D721Med (cell line): ENCODE measurements around the gene HDAC4.

ENCODE experiments used
- DNase-seq: peaks from one replicate; pipeline ENCODE4 v3.0.0; 2011; ENCODE audit warnings: low spot score; ENCODE audit not compliant: insufficient read length
- FAIRE-seq: peaks from 2 replicates; lab custom pipeline; 2011; peaks lifted over from hg19 to GRCh38; lab: Jason Lieb, UNC
- TF ChIP-seq, protein P1 (sequence below): IDR thresholded peaks from 2 replicates; pipeline ENCODE4 v1.5.1; 2012; ENCODE audit warnings: mild to moderate bottlenecking, control low read depth; ENCODE audit not compliant: insufficient read depth; ENCODE audit errors: missing control alignments

The HDAC4 gene

DNA sequence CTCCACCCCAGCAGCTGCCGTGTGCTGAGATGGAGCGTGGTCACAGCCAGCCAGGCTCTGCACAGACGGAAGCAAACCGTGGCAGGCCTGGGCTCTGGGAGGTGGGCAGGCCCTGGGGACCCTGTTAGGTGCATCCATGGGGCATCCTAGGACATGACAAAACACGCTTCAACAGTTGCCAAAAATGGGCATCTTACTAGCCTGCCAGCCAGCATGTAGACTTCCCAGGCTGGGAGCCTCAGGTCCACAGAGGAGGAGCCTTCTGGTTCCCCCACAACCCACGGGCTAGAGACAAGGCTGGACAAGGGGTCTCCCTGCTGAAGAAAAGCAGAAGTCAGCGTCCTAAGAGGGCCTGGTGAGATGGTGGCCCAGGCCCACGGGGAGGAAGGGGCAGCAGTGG is 139.5 kb downstream of the HDAC4 start:
- DNase-seq (no peak), FAIRE-seq (no peak)
- TF ChIP-seq, protein P1, sequence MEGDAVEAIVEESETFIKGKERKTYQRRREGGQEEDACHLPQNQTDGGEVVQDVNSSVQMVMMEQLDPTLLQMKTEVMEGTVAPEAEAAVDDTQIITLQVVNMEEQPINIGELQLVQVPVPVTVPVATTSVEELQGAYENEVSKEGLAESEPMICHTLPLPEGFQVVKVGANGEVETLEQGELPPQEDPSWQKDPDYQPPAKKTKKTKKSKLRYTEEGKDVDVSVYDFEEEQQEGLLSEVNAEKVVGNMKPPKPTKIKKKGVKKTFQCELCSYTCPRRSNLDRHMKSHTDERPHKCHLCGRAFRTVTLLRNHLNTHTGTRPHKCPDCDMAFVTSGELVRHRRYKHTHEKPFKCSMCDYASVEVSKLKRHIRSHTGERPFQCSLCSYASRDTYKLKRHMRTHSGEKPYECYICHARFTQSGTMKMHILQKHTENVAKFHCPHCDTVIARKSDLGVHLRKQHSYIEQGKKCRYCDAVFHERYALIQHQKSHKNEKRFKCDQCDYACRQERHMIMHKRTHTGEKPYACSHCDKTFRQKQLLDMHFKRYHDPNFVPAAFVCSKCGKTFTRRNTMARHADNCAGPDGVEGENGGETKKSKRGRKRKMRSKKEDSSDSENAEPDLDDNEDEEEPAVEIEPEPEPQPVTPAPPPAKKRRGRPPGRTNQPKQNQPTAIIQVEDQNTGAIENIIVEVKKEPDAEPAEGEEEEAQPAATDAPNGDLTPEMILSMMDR, result no peak

DNA sequence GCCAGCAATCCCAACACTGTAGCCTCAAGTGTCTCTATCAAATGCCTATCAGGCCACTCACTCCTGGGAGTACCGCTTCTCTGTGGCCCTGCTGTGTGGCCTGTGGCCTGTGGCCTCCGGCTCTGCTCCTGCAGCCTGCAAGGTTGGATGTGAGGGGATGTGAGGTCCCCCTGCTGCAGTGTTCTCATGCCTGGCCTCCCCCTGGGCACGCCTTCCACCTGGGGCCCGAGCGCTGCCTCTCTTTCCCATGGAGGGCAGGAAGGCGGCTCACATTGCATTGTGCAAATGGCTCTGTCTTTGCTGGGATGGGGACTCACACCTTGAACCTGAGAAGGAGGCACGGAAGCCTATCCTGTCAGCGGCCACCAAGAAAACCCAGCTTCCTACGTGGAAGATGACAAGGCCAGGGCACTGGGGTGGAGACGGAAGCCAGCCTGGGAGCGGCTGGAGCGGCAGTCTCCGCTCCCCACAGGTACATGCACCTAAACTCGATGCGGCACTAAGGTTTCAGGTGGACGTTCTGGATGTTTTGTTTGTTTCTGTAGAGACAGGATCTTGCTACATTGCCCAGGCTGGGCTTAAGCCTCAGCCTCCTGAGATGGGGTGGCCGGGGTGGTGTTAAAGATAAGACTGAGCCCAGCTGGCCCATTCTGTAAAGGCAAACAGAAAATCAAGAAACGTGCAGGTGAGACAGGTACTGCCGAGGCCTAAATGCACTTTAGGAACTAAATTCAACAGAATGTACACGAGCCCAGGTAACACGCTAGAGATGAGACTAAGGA is 140.1 kb downstream of the HDAC4 start:
- TF ChIP-seq, protein P1, result no peak
- no peak for DNase-seq
- no peak for FAIRE-seq

DNA sequence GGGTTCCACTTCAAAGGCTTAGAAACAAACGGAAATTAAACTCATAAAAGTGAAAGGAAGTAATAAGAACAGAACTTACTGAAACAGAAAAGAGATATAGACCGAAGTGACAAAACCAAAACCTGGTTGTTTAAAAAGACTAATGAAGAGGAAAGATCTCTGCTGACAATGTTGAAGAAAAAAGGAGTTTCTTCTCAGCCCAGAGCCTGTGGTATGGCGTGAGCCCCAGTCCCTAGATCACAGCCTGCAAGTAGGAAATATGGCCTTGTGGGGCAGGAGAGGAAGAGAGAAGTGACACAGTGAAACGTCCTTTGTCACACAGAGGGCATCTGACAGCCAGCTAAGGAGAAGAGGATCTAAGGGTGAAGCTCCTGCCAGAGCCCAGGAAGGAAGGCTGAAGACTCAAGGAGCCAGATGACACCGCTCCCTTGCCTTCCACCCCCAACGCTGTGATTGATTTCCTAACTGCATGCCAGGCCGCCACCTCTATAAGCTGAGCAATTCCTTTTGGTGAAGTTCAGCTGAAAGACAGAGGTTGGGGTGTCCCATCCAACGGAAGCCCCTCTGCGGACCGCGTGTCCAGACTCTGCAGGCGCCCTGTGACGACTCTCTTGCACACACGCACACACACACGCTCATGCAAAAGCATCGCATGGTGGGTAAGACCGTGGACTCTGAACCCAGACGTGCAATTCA is 141.1 kb downstream of the HDAC4 start:
- TF ChIP-seq, protein P1, result no peak

DNA sequence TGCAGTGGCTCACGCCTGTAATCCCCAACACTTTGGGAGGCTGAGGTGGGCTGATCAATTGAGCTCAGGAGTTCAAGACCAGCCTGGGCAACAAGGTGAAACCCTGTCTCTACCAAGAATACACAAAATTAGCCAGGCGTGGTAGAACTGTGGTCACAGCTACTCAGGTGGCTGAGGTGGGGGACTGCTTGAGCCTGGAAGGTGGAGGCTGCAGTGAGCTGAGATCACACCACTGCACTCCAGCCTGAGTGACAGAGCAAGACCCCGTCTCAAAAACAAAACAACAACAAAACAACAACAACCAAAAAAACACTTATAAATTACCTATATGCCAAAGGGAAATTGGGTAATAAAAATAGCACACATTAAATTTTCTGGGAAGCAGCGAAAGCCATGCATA is 141.6 kb downstream of the HDAC4 start:
- no peak for FAIRE-seq
- TF ChIP-seq, protein P1, result no peak

More for the DNA sequence above, 141.1 kb downstream of the HDAC4 start:
- no peak for DNase-seq
- FAIRE-seq, result no peak

DNA sequence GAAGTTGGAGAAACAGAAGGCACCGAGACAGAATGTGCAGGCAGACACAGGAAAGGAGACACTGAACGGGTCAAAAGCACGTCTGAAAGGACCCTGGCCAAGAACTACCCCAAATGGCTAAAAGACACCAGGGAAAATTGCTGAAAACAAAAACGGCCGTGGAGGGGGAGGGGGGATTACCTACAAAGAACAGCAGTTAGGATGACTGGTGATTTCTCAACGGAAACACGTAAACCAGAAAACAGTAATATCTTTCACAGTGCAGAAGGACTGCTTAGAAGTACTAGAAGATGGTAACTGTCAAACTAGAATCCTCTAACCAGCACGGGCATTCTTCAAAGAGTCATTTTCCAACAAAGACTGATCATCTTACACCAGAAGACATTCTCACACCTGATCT is 142.6 kb downstream of the HDAC4 start:
- FAIRE-seq, result no peak
- no peak for DNase-seq
- TF ChIP-seq, protein P1, result no peak

More for the DNA sequence above, 141.6 kb downstream of the HDAC4 start:
- no peak for DNase-seq

DNA sequence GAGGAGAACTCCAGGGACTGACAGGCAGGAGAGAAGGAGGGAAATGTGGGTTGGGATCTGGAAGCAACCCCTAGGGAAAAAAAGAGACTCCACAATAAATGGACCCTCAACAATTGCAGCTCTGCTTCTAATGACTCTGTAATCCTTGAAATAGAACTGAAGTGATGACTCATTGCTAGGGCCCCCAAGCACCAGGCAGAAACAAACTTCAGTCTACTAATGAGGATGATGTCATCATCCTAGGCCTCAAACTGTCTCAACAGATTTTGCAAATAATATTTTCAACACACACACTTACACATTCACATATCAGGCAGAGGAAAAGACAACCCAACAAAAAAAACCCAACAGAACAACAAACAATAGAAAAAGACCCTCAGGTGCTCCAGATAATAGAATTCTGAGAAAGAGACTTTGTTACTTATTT is 143.3 kb downstream of the HDAC4 start:
- FAIRE-seq (no peak), DNase-seq (no peak)
- TF ChIP-seq, protein P1, result no peak

DNA sequence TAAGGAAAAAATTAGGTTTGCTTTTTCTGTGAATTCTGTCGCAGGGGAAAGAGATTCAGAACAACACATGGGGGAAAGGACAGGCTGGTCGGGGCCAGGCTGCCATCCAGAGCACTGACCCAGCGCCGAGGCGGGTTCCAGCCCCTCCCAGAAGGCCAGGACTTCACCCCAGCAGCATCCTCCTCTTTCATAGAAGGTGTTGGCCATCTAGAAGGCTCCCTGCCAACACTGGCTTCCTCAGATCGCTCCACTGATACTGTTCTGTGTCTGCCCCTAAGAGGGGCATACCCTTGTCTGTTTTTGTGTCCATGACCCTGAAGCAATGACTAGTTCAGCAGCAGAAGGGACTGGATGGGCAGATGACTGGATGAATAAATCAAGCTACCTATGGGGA is 144.5 kb downstream of the HDAC4 start:
- DNase-seq (no peak), FAIRE-seq (no peak)
- TF ChIP-seq, protein P1, result no peak
